ENCODE data around the gene RER1.
A peak's percentile ranks its signal among the peaks of the same experiment; 100 is the strongest.

RER1 gene

DNA sequence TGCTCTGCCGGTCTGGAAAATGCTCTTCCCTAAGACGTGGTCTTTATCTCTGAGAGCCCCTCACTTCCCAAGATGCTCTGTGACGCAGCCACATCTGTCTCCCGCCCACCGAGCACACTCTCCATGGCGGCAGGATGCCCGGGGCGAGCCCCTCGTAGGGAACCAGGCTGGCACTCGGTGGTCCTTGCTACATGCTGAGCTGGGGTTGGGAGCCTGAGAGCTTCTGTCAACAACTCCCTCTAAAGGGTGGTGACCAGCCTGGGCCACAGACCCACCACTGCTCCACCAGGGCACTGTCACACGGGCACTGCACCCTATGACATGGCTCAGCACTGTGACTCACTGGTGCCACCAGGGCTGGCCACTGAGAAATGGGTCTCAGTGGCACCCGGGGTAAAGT lies 18.1 kb downstream of the RER1 start:
- no peak for DNase-seq

DNA sequence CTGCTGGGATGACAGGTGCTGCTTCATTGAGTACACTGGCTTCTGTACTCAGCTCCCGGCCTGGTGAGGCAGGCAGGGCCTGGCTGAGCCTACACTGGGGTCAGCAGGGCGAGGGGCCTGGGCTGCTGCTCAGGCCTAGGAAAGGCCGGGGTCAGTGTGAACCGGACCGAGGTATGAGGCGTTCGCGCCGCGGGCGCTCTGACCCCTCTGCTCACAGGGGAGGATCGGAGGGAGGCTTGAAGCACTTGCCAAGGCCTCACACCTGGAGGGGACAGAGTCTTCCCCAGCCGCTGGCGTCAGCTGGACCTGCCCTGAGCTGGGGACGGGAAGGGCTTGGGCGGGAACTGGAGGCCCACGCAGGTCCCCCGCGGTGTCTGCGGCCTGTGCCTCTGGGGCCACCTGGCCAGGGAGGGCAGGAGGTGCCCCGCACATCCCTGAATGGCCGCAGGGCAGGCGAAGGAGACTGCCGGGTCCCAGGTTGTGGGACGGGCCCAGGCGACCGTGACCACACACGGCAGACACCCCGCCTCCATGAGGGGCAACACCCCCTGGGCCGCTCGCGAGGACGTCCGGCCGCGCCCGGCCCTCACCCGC lies 20.3 kb downstream of the RER1 start:
- DNase-seq: no peak

DNA sequence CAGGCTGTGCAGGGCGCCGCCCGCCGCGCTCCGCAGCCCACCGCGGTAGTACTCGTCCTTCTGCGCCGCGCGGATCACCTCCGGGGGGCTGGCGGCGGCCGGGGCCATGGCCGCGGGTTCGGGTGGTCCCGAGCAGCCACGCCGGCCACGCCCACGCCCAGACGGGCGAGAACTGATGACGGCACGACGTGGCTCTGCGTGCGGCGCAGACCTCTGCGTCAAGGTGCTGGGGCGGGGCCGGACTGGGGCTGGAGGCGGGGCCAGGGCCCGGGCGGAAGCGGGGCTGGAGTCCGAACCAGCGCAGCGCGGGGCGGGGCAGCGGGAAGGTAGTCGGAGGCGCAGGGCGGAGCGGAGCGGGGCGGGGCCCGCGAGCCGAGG lies 20.7 kb downstream of the RER1 start, which contains the start of gene PEX10:
Gene PEX10 (minus strand): TSS at position 170 of the 378 bp plus-strand sequence. CDS start 62 bp downstream, at position 108.
- peak; percentile 93 for DNase-seq

DNA sequence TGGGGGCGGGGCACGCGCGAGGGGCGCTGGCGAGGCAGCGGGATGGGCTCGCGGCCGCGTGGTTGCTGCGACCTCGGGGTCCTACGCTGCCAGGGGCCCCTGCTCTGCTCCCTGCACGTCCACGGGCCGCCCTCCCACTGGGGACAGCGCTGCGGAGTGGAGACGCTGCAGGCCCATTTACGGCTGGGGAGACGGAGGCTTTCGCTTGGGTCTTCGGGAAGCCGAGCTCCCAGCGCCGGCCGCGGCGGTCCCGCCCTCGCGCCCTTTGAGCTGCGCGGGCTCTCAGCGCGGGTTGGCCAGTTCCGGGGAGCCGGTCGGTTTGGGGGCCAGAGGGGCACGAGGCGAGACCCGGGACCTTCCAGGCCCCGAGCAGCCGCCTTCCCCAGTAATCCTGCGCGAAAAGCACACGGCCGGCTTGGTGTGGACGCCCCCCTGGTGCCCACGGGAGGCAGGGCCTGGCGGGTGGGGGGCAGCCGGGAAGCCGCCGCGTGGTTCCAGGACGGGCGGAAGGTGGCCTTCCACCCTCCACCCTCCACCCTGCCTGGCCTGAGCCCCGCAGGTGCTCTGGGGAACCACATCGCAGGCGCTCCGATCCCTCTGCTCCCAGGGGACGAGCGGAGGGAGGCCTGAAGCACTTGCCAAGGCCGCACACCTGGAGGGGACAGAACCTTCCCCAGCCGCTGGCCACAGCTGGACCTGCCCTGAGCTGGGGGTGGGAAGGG lies 21.3 kb downstream of the RER1 start:
- peak; percentile 51 for DNase-seq

DNA sequence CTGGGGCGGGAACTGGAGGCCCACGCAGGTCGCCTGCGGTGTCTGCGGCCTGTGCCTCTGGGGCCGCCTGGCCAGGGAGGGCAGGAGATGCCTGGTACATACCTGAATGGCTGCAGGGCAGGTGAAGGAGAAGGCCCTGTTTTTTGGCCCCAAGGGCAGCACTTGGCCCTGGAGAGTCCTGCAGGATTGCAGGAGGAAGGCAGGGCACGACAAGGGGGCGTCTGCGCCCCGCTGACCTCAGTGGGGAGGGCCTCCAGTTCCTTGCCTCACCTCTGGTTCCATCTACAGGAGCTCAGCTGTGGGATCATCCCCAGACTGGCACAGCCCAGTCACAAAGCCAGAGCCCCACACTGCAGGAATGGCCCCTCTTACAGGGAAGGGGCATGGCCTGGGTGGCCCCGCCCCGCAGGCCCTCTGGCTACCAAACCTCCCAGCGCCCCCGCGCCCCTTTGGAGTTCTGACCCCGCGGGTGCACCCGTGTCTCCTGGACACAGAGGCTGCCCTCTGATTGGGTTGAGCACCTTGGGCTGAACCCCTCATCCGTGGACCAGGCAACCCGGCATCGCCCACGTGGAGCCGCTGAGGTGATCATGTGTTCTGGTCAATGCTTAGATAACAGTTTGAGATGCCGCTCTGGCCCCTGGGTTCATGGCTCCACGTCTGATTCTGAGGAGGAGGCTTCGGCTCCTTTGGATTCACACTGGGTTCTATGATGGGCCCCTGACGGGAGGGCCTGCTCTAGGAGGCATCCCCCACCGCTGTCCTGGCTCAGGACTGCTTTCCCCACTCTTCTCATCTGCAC lies 22.1 kb downstream of the RER1 start:
- no peak for DNase-seq

DNA sequence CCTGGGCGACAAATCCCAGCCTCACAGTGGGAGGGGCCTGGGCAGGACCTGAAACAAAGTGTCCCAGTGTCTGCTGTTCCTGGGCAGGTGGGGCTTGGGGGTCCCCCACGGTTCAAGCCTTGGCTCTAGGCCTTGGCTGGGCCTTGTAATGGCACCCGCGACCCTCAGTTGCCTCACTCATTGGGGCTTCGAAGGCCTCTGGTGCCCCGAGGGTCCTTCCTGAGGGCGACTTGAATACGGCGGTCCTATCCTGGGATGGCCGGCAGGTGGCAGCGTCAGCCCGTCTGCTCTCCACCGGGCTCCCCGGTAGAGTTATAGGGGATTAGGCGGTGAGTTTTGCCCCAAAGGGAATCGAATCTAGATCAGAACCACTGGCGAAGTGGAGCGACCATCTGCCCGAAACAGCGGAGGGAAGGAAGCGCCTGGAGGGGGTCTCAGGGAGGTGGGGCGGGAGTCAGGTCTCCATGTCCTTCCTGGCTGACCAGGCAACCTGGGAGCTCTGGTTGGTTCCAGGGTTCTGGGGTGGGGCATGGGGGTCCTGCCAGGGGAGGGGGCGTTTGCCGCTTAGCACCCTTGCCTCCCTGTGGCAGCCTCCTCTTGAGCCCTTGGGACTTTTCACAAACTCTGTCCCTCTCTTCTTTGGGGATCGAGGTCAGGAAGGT lies 22.8 kb downstream of the RER1 start:
- peak; percentile 45 for DNase-seq

DNA sequence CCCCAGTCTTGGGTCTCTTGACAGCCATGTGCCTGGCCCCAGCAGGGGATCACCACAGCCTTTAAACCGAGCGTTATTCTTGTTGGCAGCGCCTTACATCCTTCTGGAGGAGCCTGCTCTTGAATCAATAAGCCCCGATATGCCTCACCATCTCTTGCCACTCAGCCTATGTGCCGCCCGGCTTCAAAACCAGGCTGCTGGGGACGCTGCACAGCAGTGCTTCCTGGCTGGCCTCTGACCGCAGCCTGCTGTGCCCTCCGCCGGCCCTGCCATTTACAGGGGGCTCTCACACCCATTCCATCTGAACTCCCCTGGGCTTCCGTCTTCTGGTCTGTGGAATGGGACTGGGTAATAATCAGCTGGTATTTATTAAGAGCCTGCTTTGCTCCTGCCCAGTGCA lies 23.7 kb downstream of the RER1 start:
- DNase-seq: no peak

DNA sequence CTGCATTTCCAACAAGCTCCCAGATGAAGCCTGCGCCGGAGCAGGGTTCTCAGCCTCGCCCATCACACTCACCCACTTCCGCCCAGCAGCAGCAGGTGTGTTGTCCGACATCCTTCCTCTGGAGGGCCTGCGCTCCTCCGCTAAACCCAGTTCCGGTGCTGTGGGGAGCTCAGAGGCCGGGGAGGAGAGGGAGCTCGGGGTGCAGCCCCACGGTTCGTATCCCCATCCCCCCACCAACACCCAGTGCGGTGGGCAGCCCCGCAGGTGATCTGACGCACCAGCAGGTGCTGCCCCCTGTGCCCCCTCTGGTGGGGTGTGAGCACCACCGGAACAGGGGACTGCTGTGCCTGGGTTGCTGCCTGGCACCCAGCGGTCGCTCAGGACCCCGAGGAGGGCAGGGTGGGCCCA lies 24.2 kb downstream of the RER1 start:
- DNase-seq: no peak

DNA sequence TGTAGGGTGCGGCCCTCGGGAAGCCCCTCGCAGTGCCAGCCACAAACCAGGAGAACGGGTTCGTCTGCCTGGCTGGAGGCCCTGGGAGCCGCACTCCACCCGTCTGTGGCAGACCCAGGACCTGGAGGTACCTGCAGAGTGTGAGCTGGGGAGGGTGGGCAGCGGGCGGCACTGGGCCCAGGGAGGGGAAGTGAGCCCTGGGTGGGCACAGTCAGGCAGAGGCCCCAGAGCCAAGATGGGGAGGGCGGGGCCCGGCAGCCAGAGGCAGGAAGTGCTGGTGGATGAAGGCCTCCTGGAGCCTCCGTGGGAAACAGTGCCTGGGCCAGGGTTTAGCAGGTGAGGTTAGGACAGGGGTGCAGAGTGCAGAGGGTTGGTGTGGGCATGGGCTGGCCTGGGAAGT lies 24.8 kb downstream of the RER1 start:
- DNase-seq: no peak

DNA sequence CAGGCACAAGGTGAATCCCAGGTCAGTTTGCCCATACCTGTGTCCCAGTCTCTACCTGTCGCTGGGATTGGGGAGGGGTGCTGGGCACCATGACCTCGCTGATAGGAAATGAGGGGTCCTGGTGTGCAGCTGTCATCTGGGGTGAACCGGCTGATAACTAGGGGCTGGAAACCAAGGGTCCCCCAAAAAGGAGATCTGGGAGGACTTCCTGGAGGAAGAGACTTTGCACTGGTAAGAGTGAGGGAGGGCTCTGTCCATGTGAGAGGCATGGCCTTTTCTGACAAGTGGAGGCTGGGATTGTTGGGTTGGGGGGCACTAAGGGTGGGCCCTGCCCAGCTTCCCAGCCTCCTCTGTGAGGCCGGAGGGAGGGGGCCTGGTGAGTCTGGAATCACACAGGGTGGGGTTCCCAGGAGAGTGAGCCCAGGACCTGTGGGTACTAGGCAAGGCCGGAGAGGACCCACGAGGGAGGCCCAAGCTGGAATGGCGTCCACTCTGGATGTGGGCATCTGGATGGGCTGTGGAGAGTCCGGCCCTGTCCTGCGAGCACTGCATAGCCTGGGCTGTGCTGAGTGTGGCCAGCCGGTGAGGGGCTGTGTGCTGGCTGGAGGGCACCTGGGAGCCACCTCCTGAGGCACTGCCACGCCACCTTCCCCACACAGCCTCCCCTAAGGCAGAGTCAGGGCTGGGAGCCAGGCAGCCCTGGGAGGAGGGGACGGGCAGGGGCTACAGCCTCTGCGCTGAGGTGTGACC lies 25.6 kb downstream of the RER1 start:
- DNase-seq: no peak

DNA sequence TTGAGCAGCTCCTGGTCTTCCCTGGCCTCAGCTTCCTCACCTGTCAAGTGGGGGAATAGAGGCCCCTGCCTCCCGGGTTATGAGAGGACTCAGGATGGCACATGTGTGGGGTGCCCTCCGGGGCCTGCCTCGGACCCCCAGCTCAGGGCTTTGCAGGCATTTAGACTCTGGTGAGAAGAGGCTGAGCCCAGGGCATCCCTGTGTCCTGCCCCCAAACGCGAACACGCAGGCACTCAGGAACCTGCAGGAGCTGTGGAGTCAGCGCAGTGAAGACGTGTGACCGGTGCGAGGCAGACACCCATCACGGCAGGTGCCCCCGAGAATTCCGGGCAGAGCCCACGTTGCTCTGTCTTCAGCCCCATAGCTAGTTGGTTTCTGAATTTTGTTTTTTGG lies 26.2 kb downstream of the RER1 start:
- no peak for DNase-seq

DNA sequence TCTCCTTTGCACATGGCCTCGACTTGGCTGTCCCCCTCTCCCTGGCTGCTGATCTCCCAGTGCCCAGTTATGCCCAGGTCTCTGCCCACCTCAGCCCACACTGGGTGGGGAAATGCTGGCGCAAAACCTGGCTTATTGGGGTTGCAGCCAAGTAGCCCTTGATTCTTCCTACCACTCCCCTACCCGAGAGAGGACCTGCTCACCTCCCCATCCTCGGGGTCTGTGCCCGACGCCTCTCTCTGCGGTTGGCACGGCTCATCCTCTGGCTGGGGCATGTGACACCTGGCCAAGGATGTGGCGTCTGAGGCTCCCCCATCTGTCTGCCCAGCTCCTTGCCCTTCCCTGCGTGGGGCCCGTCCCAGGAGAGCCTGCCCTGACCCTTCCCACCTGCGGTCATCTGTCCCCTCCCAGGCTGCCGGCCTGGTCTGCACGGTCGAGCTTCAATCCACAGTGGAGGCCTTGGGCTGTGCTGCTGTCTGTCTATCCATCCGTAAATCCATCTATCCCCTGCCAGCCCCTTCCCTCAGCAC lies 27.2 kb downstream of the RER1 start:
- no peak for DNase-seq

DNA sequence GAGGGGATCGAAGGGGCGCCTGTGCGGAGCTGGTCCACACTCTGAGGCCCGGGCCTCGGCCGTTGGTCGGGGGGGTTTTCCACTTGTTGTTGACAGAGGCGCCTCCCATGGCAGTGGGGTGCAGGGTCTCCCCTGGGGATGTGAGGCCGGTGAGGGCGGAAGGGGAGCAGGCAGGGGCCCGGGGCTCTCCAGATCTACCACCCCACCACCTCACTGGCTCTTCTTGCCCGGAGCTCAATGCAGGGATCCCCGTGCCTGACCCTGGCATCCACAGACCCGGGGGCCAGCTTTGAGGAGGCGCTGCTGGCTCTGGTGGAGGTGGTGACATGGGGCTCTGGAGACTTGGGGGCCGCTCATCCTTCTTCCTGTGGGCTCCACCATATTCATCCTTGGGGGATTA lies 27.8 kb downstream of the RER1 start:
- DNase-seq: no peak

DNA sequence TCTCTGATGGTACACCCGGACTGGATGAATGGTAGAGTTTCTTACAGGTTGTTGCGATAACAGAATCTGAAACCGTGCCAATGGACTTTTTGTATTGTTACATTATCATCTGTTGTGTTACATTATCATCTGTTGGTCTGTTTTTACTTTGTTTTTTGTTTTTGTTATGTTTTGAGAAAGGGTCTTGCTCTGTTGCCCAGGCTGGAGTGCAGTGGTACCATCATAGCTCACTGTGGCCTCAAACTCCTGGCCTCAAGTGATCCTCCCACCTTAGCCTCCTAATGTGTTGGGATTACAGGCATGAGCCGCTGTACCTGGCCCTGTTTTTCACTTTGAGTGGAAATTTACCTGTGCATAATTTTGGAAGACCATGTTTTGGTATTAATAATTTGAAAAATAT lies 30.9 kb downstream of the RER1 start:
- DNase-seq: no peak

DNA sequence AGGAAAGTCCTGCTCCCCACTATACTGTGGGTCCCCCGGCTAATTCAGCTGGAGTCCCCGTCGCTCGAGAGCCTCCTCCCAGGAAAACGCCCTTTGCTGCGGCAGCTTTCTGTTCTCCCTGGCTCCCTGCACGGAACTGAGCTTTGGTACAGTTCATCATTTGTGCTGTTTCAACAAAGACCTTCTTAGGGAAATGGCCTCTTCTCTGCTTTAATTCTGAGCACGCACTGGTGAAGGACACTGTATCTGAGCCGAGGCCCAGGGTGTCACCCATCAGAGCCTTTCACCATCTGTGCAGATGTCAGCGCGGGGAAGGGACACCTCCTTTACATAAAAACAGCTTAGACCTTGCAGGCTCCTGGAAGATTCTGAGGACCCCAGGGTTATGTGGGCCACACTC lies 34.3 kb downstream of the RER1 start:
- DNase-seq: no peak

DNA sequence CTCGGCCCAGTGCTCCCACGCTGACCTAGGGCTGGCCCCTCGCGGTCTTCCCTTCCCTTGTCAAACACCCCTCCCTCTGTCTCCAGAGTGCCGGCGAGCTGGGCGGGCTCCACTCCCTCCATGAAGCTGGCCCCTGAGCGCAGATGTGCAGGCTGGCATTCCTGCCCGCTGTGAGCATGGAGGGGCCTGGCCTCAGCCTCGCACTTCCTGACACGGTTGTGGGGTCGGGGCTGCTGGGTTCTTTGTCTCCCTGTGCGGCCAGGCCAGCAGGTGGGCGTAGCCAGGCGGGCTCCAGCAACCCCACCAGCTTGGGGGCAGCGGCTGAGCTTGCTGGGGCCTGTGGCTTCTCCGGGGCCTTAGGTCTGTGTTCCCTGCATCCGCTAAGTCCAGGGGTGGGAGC lies 34.9 kb downstream of the RER1 start:
- no peak for DNase-seq

DNA sequence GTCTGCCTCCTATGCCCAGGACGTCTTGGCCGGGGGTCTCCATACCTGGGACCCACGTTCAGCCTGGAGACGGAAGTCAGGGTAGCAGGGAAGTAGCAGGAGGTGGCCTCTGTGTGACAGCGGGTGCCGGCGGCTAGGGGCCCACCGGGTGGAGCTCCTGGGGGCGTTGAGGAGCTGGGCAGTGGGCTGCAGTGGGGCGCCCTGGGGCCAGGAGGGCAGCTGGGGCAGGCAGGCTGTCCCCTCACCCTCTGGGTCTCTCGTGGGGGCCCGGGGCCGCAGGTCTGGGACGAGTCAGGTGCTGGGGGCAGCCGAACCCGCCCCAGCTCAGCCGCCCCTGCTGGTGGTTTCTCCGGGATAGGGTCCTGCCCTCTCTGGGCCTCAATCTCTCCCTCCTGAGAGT lies 35.4 kb downstream of the RER1 start:
- DNase-seq: no peak

DNA sequence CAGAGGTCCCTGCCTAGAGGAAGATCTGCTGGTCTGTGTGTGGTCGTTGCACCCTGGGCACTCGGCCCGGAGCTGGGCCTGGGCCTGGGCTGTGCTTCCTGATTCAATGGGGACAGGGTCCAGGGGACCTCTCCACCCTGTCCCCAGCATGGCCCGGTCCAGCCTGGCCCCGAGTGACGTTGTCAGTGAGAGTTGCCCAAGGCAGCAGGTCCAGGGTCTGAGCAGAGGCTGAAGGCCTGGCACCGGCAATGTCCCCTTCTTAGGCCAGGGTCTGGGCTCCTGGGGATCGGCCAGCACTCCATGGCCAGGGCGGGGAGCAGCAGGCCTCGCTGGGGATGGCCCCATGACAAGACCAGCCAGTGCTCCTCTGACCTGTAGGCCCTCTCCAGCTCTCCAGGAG lies 36.3 kb downstream of the RER1 start:
- no peak for DNase-seq

DNA sequence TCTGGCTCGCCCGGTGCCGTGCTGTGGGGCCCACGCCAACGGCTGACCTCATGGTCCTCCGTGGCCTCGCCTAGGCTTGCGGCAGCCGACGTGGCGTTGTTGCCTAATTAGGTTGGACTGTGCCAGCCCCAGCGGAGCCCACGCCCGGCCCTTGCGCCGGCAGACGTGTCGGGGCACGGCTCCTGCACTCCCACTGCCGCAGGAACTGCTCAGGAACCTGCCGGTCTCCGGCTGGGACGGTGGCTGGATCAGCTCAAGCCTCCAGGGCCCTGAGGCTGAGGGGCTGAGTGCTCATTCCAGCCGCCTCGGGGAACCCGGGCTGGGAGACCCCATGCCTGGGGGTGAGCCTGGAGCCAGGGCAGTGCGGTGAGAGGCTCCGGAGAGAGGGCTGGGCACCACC lies 36.8 kb downstream of the RER1 start:
- no peak for DNase-seq

DNA sequence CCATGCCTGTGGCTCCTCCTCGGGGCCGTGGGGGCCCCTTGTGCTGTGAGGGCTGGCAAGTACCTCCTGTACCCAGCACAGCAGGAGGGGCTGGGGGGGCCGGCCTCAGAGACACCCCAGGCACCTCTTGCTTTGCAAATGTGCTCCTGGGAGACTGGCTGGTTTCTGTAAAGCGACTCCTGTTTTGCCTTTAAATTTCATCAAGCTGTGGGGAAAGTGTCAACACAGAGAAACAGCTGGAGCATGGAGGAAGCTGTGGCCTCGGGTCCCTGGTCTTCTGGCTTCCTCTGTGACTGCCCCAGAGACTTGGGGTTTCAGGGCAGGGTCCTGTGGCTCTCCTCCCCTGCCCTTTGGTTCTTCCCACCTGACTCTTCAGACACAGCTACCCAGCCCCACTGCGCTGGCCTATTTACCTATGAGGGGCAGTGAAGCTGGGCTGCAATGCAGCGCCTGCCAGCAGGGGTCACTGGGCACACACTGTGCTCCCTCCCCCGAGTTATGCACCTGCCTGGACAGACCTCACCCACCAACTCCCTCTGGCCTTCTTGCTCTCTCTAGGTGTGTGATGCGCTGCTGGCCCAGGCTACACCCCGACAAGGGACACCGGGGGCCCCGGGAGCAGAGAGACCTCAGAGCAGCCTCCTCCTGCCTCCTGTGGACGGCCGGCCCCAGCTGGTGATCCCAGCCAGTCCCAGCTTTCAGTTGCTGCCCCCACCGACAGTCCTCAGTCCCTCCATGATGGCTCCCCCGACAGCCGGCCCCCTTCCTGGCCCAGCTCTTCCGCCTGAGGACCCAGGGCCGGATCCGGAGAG lies 38.3 kb downstream of the RER1 start:
- no peak for DNase-seq

DNA sequence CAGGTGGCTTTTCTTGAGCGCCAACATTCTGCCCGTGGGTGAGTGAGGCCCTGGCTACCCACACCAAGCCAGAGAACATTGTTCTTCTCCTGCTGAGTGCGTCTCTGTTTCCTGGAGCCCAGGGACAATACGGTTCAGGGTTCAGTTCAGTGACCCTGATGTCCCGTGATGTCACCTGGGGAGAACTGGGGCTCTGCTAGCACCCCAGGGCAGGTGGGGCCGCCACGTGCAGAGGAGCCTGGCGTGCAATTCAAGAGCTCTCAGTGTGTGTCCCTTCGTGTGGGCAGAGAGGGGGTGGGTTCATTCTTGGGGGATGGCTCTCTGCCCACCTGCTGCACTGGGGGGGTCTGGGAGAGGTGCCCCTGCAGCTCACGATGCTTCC lies 38.9 kb downstream of the RER1 start:
- DNase-seq: no peak

DNA sequence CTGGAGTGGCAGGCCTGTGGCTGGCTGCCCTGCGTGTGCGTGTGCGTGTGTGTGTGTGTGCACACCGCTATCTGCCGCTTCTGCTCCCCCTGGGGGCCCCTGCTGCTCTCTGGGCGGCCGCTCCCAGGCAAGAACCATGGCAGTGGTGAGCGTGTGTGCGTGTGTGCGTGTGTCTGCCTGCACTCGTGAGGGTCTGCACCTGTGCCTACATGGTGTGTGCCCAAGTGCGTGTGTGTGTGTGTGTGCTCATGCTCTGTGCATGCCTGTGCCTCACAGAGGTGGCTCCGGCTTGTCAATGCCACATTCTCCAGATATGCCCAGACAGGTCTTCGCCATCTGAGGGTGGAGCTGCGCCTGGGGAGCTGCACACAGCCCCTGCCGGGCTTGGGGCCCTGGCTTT lies 39.5 kb downstream of the RER1 start:
- no peak for DNase-seq

All from HCEC 1CT (cell line).